Measurements from ENCODE around the gene MAD2L2.

The MAD2L2 gene

DNA sequence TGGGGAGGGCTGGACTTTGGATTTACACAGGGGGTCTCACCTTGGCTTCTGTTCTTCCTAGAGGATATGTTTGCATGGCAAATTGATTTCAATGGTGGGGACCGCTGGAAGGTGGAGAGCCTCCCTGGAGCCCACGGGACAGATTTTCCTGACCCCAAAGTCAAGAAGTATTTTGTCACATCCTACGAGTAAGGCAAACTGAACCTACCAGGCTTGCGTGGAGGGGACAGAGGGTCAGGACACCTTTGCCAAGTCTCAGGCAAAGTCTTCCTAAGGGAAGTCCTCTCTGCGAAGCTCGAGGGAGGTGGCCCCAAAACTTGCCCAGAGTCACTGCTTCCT, 9.8 kb downstream of the MAD2L2 start:
- Histone ChIP-seq H3K36me3 (ENCODE audit: control insufficient read depth, low read length) (peaks cover 22% of the 10 kb centered on the region), H3K79me2 (ENCODE audit: control insufficient read depth, low read length) (no peaks in the 10 kb centered on the region), H3K4me1 (ENCODE audit: control insufficient read depth, low read length) (no peaks in the 10 kb centered on the region), H3K4me2 (ENCODE audit: low read length) (no peak overlapping the region), H3K27me3 (ENCODE audit: control insufficient read depth, low read length) (no peaks in the 10 kb centered on the region), H3K9me2 (replicated peaks; ENCODE audit: control insufficient read depth, low read length) (no peaks in the 10 kb centered on the region), H3K9me3 (ENCODE audit: control insufficient read depth, insufficient read depth, low read length) (no peaks in the 10 kb centered on the region), H3K4me3 (ENCODE audit: low read length) (no peak overlapping the region), H3F3A (ENCODE audit: control insufficient read depth, insufficient read depth) (no peaks in the 10 kb centered on the region), H3K27ac (ENCODE audit: low read depth, low read length) (no peak overlapping the region), H4K20me1 (ENCODE audit: control insufficient read depth, insufficient read depth, low read depth, low read length) (no peaks in the 10 kb centered on the region)
- TF ChIP-seq, protein P1, sequence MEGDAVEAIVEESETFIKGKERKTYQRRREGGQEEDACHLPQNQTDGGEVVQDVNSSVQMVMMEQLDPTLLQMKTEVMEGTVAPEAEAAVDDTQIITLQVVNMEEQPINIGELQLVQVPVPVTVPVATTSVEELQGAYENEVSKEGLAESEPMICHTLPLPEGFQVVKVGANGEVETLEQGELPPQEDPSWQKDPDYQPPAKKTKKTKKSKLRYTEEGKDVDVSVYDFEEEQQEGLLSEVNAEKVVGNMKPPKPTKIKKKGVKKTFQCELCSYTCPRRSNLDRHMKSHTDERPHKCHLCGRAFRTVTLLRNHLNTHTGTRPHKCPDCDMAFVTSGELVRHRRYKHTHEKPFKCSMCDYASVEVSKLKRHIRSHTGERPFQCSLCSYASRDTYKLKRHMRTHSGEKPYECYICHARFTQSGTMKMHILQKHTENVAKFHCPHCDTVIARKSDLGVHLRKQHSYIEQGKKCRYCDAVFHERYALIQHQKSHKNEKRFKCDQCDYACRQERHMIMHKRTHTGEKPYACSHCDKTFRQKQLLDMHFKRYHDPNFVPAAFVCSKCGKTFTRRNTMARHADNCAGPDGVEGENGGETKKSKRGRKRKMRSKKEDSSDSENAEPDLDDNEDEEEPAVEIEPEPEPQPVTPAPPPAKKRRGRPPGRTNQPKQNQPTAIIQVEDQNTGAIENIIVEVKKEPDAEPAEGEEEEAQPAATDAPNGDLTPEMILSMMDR (IDR thresholded peaks at IDR 0.05; ENCODE audit: low read depth, low read length, poor library complexity, severe bottlenecking): no peak
- TF ChIP-seq EZH2phosphoT487 (IDR thresholded peaks at IDR 0.05; ENCODE audit: borderline replicate concordance, low read length): no peak

DNA sequence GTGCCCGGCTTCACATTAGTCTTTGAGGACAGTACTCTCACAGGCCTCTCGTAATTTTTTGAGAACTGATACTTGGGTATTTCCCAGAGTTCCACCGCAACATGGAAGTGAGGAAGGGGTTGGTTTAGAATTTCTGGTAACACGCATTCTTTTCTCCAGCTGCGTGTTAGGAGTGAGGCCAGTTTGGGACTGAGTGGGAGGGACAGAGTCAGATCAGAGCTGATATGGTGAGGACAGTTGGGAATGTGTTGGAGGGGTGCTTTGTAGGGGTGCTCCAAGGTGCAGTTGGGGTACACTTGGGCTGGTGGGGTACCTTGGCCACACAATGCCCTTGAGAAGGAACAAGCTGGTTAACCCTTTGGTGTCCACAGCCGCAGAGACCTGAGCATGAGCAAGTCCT, 10.2 kb downstream of the MAD2L2 start:
- Histone ChIP-seq H4K20me1 (ENCODE audit: control insufficient read depth, insufficient read depth, low read depth, low read length) (no peaks in the 10 kb centered on the region), H3K4me2 (ENCODE audit: low read length) (no peak overlapping the region), H3K9me2 (replicated peaks; ENCODE audit: control insufficient read depth, low read length) (no peaks in the 10 kb centered on the region), H3K9me3 (ENCODE audit: control insufficient read depth, insufficient read depth, low read length) (no peaks in the 10 kb centered on the region), H3K4me3 (ENCODE audit: low read length) (no peak overlapping the region), H3K36me3 (ENCODE audit: control insufficient read depth, low read length) (peaks cover 18% of the 10 kb centered on the region), H3K79me2 (ENCODE audit: control insufficient read depth, low read length) (no peaks in the 10 kb centered on the region), H3K27ac (ENCODE audit: low read depth, low read length) (no peak overlapping the region), H3F3A (ENCODE audit: control insufficient read depth, insufficient read depth) (no peaks in the 10 kb centered on the region), H3K4me1 (ENCODE audit: control insufficient read depth, low read length) (no peaks in the 10 kb centered on the region), H3K27me3 (ENCODE audit: control insufficient read depth, low read length) (no peaks in the 10 kb centered on the region)
- no peak for TF ChIP-seq EZH2phosphoT487 (IDR thresholded peaks at IDR 0.05; ENCODE audit: borderline replicate concordance, low read length)
- TF ChIP-seq, protein P1 (IDR thresholded peaks at IDR 0.05; ENCODE audit: low read depth, low read length, poor library complexity, severe bottlenecking): no peak

DNA sequence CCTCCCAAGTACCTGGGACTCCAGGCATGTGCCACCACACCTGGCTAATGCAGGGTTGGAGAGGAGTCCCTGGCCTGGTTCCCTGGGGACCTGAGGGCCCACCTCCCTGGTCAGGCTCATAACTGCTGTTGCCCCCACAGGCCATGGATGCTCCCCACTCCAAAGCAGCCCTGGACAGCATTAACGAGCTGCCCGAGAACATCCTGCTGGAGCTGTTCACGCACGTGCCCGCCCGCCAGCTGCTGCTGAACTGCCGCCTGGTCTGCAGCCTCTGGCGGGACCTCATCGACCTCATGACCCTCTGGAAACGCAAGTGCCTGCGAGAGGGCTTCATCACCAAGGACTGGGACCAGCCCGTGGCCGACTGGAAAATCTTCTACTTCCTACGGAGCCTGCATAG, 12.4 kb downstream of the MAD2L2 start:
- TF ChIP-seq, protein P1 (IDR thresholded peaks at IDR 0.05; ENCODE audit: low read depth, low read length, poor library complexity, severe bottlenecking): no peak
- H3K9me3 ChIP-seq (ENCODE audit: control insufficient read depth, insufficient read depth, low read length): no peaks in the 10 kb centered on the region
- H3K9me2 ChIP-seq (replicated peaks; ENCODE audit: control insufficient read depth, low read length): no peaks in the 10 kb centered on the region
- no peaks in the 10 kb centered on the region for H4K20me1 ChIP-seq (ENCODE audit: control insufficient read depth, insufficient read depth, low read depth, low read length)
- peaks cover 4% of the 10 kb centered on the region for H3K27me3 ChIP-seq (ENCODE audit: control insufficient read depth, low read length)
- H3K27ac ChIP-seq (ENCODE audit: low read depth, low read length): no peak overlapping the region
- H3K4me3 ChIP-seq (ENCODE audit: low read length): no peak overlapping the region
- no peak overlapping the region for H3K4me2 ChIP-seq (ENCODE audit: low read length)
- no peaks in the 10 kb centered on the region for H3F3A ChIP-seq (ENCODE audit: control insufficient read depth, insufficient read depth)
- no peaks in the 10 kb centered on the region for H3K79me2 ChIP-seq (ENCODE audit: control insufficient read depth, low read length)
- peaks cover 6% of the 10 kb centered on the region for H3K36me3 ChIP-seq (ENCODE audit: control insufficient read depth, low read length)
- H3K4me1 ChIP-seq (ENCODE audit: control insufficient read depth, low read length): peaks cover 8% of the 10 kb centered on the region

Data from DOHH2 (cell line).